ENCODE data around the gene MTUS2.

The MTUS2 gene

GRCh38 chr13:29464105-29464679, 644.1 kb downstream of the MTUS2 start:
- DNase-seq, result no peak

- DNase-seq, result no peak
These were observed 645.7 kb downstream of the MTUS2 start for GRCh38 chr13:29465741-29466293.

- DNase-seq, result no peak
These were observed 651.4 kb downstream of the MTUS2 start for GRCh38 chr13:29471551-29471950.

GRCh38 chr13:29472332-29472961, 652.3 kb downstream of the MTUS2 start:
- DNase-seq, result peak; percentile 58

- DNase-seq, result no peak
These were observed 653.0 kb downstream of the MTUS2 start for GRCh38 chr13:29473166-29473565.

GRCh38 chr13:29474991-29475390, 654.9 kb downstream of the MTUS2 start:
- DNase-seq, result no peak

GRCh38 chr13:29476046-29476445, 655.9 kb downstream of the MTUS2 start:
- no peak for DNase-seq

- DNase-seq, result no peak
These were observed 659.8 kb downstream of the MTUS2 start for GRCh38 chr13:29479716-29480492.

- DNase-seq, result no peak
These were observed 660.9 kb downstream of the MTUS2 start for GRCh38 chr13:29480893-29481525.

- no peak for DNase-seq
These were observed 661.5 kb downstream of the MTUS2 start for GRCh38 chr13:29481603-29482002.

- no peak for DNase-seq
These were observed 662.4 kb downstream of the MTUS2 start for GRCh38 chr13:29482504-29482903.

GRCh38 chr13:29483211-29483610, 663.1 kb downstream of the MTUS2 start:
- no peak for DNase-seq

- DNase-seq, result no peak
These were observed 663.5 kb downstream of the MTUS2 start for GRCh38 chr13:29483623-29484022.

- DNase-seq, result no peak
These were observed 664.1 kb downstream of the MTUS2 start for GRCh38 chr13:29484236-29484635.

- DNase-seq, result no peak
These were observed 664.7 kb downstream of the MTUS2 start for GRCh38 chr13:29484796-29485195.

- DNase-seq, result no peak
These were observed 666.4 kb downstream of the MTUS2 start for GRCh38 chr13:29486551-29486950.

- no peak for DNase-seq
These were observed 667.6 kb downstream of the MTUS2 start for GRCh38 chr13:29487466-29488454.

- DNase-seq, result no peak
These were observed 669.8 kb downstream of the MTUS2 start for GRCh38 chr13:29489650-29490560.

GRCh38 chr13:29490561-29490885, 670.4 kb downstream of the MTUS2 start:
- no peak for DNase-seq

GRCh38 chr13:29491248-29491647, 671.1 kb downstream of the MTUS2 start:
- no peak for DNase-seq

GRCh38 chr13:29493796-29494195, 673.7 kb downstream of the MTUS2 start:
- DNase-seq, result no peak
